CD4-positive, alpha-beta T cell (primary cell): ENCODE results near the gene TUBGCP6. TPM values are rescaled to one million over a fixed set of nuclear protein-coding genes. Genes with fewer than 3 reads are reported as not detected.
A peak's percentile ranks its signal among the peaks of the same experiment; 100 is the strongest.

Experiments used
- ATAC-seq: fragments of 200-7000 bp; cut with Tn5 transposase; one replicate; pipeline ENCODE4 v1.10.0; 2022; ENCODE audit warnings: mild to moderate bottlenecking; ENCODE audit not compliant: poor library complexity
- CTCF ChIA-PET: fragments of 350-600 bp; sonication (Branson Sonifier 250); formaldehyde crosslinking; loops from one replicate; lab custom pipeline; 2021; ENCODE audit warnings: antibody characterized with exemption, inconsistent platforms; lab: Charles Lee
- POLR2A ChIA-PET: fragments of 350-600 bp; sonication (Branson Sonifier 250); formaldehyde crosslinking; loops from one replicate; lab custom pipeline; 2021; ENCODE audit warnings: antibody characterized with exemption, inconsistent platforms; lab: Charles Lee
- DNase-seq, 14 experiments: peaks; one replicate each; pipeline ENCODE4 v3.0.0-alpha.2; 2013 to 2020; ENCODE audit warnings: mixed read lengths in 2 of 14
- H3K27ac ChIP-seq, 2 donors: one replicate each; pipeline versions ENCODE4 v1.5.1 to v1.7.0; 2013; ENCODE audit warnings: low read length in 2 of 2, low read depth in 1 of 2, mild to moderate bottlenecking in 1 of 2
- H3K27me3 ChIP-seq, 2 experiments: 1 replicate in 1 of 2; 2 replicates in 1 of 2; pipeline versions ENCODE4 v1.6.1 to v1.7.0; 2013; ENCODE audit warnings: low read length in 2 of 2, control low read depth in 1 of 2, mild to moderate bottlenecking in 1 of 2, moderate library complexity in 1 of 2; ENCODE audit not compliant: insufficient read depth in 2 of 2, control insufficient read depth in 1 of 2
- H3K36me3 ChIP-seq: one replicate; pipeline ENCODE4 v1.6.1; 2013; ENCODE audit warnings: low read length, control low read depth; ENCODE audit not compliant: insufficient read depth
- H3K4me1 ChIP-seq: one replicate; pipeline ENCODE4 v1.6.1; 2013; ENCODE audit warnings: low read length, control low read depth; ENCODE audit not compliant: insufficient read depth
- H3K4me3 ChIP-seq: one replicate; pipeline ENCODE4 v1.5.1; 2013; ENCODE audit warnings: mild to moderate bottlenecking, low read length, moderate library complexity
- H3K9me3 ChIP-seq, 2 experiments: 1 replicate in 1 of 2; 2 replicates in 1 of 2; pipeline versions ENCODE4 v1.6.1 to v1.7.0; 2013; ENCODE audit warnings: low read length in 2 of 2, mild to moderate bottlenecking in 2 of 2, control low read depth in 1 of 2, moderate library complexity in 1 of 2; ENCODE audit not compliant: control insufficient read depth in 1 of 2, insufficient read depth in 1 of 2
- H3K27ac Mint-ChIP-seq: one replicate; pipeline ENCODE4 v1.8.0; 2020; ENCODE audit warnings: mixed read lengths
- H3K27me3 Mint-ChIP-seq: one replicate; pipeline ENCODE4 v1.8.0; 2021; ENCODE audit warnings: mixed read lengths
- H3K36me3 Mint-ChIP-seq: one replicate; pipeline ENCODE4 v1.8.0; 2021; ENCODE audit warnings: low read depth, mixed read lengths
- H3K4me1 Mint-ChIP-seq: one replicate; pipeline ENCODE4 v1.8.0; 2021; ENCODE audit warnings: low read depth, mixed read lengths
- H3K4me3 Mint-ChIP-seq: one replicate; pipeline ENCODE4 v1.8.0; 2020; ENCODE audit warnings: mild to moderate bottlenecking, mixed read lengths
- H3K9me3 Mint-ChIP-seq: one replicate; pipeline ENCODE4 v1.8.0; 2020; ENCODE audit warnings: mixed read lengths
- CTCF ChIP-seq: fragments of 200-600 bp; IDR thresholded peaks from one replicate; pipeline ENCODE4 v1.8.0; 2022; ENCODE audit warnings: antibody characterized with exemption, mild to moderate bottlenecking
- intact Hi-C, 2 experiments: fragments of 100-400 bp; cut with DNase I in 1 of 2; cut with micrococcal nuclease in 1 of 2; formaldehyde crosslinking; loops; one replicate each; pipeline versions ENCODE4 v1.15.1 to v1.9.0; 2023 to 2025; cut with DNase I, micrococcal nuclease
- total RNA-seq, 174 experiments: library from RNA in 2 of 174; stranded (reverse) in 2 of 174; gene quantifications; one replicate each; pipeline ENCODE4 v1.2.3 and lab custom pipeline; 2021 to 2026

The TUBGCP6 gene
- total RNA-seq, 2 experiments from 2014 or later: 124 to 126 TPM

- peak; percentile 70 for TF ChIP-seq CTCF
- peak overlapping the region; percentile 96 for H3K27ac Mint-ChIP-seq
- H3K36me3 Mint-ChIP-seq: peaks cover 30% of the 10 kb centered on the region
- intact Hi-C loops: loop anchor here (1.0 to 10.0 kb wide), 5 partner anchors 18 to 430 kb away; no protein-coding TSS in a partner anchor
- DNase-seq (peak; percentile 69 to 94 (median 80)), ATAC-seq (peak; percentile 47)
- peak overlapping the region; percentile 86 for H3K4me3 Mint-ChIP-seq
- Histone ChIP-seq H3K4me1 (peaks cover 86% of the 10 kb centered on the region), H3K36me3 (peaks cover 29% of the 10 kb centered on the region), H3K27ac (peak overlapping the region; percentile 94 to 99), H3K4me3 (peak overlapping the region; percentile 86), H3K9me3 (no peaks in the 10 kb centered on the region), H3K27me3 (no peaks in the 10 kb centered on the region)
- no peaks in the 10 kb centered on the region for H3K9me3 Mint-ChIP-seq
- POLR2A ChIA-PET: interaction anchor here (0.8 to 3.1 kb wide), 23 partner anchors 8 to 431 kb away, joined by 3 to 32 read pairs (median 4); partner anchors contain the start of genes ALG12, CRELD2, HDAC10 and LMF2
- H3K27me3 Mint-ChIP-seq: peaks cover 2% of the 10 kb centered on the region
- peaks cover 43% of the 10 kb centered on the region for H3K4me1 Mint-ChIP-seq
- CTCF ChIA-PET: interaction anchor here (0.7 to 2.3 kb wide), 4 partner anchors 13 to 152 kb away, joined by 3 to 13 read pairs (median 4); no protein-coding TSS in a partner anchor
Observed at GRCh38 chr22:50190182-50190940, 54.5 kb downstream of the TUBGCP6 start.

GRCh38 chr22:50189849-50190181 is 55.0 kb downstream of the TUBGCP6 start:
- H3K4me3 Mint-ChIP-seq: peak overlapping the region; percentile 86
- H3K27ac ChIP-seq: peak overlapping the region; percentile 94 to 99
- H3K4me1 ChIP-seq: peaks cover 89% of the 10 kb centered on the region
- H3K9me3 ChIP-seq: no peaks in the 10 kb centered on the region
- peaks cover 24% of the 10 kb centered on the region for H3K36me3 ChIP-seq
- peak overlapping the region; percentile 86 for H3K4me3 ChIP-seq
- DNase-seq (no peak), ATAC-seq (peak; percentile 3)
- intact Hi-C loops: loop anchor here (1.0 to 10.0 kb wide), 7 partner anchors 19 to 430 kb away; partner anchors contain the start of genes ALG12 (in 1 of the 2) and CRELD2 (in 1 of the 2)
- peaks cover 27% of the 10 kb centered on the region for H3K36me3 Mint-ChIP-seq
- no peaks in the 10 kb centered on the region for H3K27me3 ChIP-seq
- no peaks in the 10 kb centered on the region for H3K9me3 Mint-ChIP-seq
- H3K4me1 Mint-ChIP-seq: peaks cover 44% of the 10 kb centered on the region
- H3K27me3 Mint-ChIP-seq: peaks cover 4% of the 10 kb centered on the region
- no peak for TF ChIP-seq CTCF
- H3K27ac Mint-ChIP-seq: peak overlapping the region; percentile 96
- ChIA-PET CTCF (interaction anchor here (1.1 to 2.3 kb wide), 2 partner anchors 13 to 153 kb away, joined by 3 to 13 read pairs; no protein-coding TSS in a partner anchor), POLR2A (interaction anchor here (1.1 to 3.1 kb wide), 11 partner anchors 10 to 431 kb away, joined by 3 to 32 read pairs (median 8); partner anchors contain the start of genes HDAC10, LMF2, NCAPH2 and PANX2)

GRCh38 chr22:50189184-50189848 is 55.5 kb downstream of the TUBGCP6 start:
- Histone ChIP-seq H3K36me3 (peaks cover 19% of the 10 kb centered on the region), H3K4me3 (no peak overlapping the region), H3K27me3 (peaks cover 0 to 2% of the 10 kb centered on the region in 2 experiments), H3K4me1 (peaks cover 89% of the 10 kb centered on the region), H3K27ac (peak overlapping the region; percentile 94 to 99), H3K9me3 (no peaks in the 10 kb centered on the region)
- peaks cover 27% of the 10 kb centered on the region for H3K36me3 Mint-ChIP-seq
- peak overlapping the region; percentile 96 for H3K27ac Mint-ChIP-seq
- intact Hi-C loops: loop anchor here in 1 of 2 experiments (5.0 kb wide), 2 partner anchors 53 to 272 kb away; partner anchors contain the start of genes ALG12 and CRELD2
- TF ChIP-seq CTCF: no peak
- H3K4me1 Mint-ChIP-seq: peaks cover 44% of the 10 kb centered on the region
- H3K27me3 Mint-ChIP-seq: peaks cover 4% of the 10 kb centered on the region
- no peaks in the 10 kb centered on the region for H3K9me3 Mint-ChIP-seq
- peak in 2 of 14 experiments; percentile 29 to 49 for DNase-seq
- ChIA-PET POLR2A (interaction anchor here (1.1 to 3.1 kb wide), 11 partner anchors 10 to 432 kb away, joined by 3 to 32 read pairs (median 8); partner anchors contain the start of genes HDAC10, LMF2, NCAPH2 and PANX2), CTCF (interaction anchor here (2.3 kb wide), 1 partner anchor 14 kb away, joined by 13 read pairs; no protein-coding TSS in a partner anchor)
- ATAC-seq: no peak
- H3K4me3 Mint-ChIP-seq: peak overlapping the region; percentile 86
